Thoracic aorta (tissue), 2 donors: ENCODE measurements around the gene CTSK. TPM values are rescaled to one million over a fixed set of nuclear protein-coding genes. Genes with fewer than 3 reads are reported as not detected.

ENCODE experiments used
- ATAC-seq: fragments of 150-250 bp; one replicate; pipeline ENCODE4 v1.8.0; 2017; ENCODE audit warnings: low read depth; ENCODE audit not compliant: insufficient number of reproducible peaks, low FRiP score
- DNase-seq: peaks from one replicate; pipeline ENCODE4 v3.0.0-alpha.2; 2020; ENCODE audit warnings: low spot score
- H3K27ac ChIP-seq, 2 donors: fragments of 200-600 bp; sonication (generic); 1 replicate in 1 of 2; 2 replicates in 1 of 2; pipeline ENCODE4 v1.5.1; 2016; ENCODE audit warnings: mild to moderate bottlenecking in 2 of 2, moderate library complexity in 2 of 2
- H3K27me3 ChIP-seq: fragments of 200-600 bp; sonication (generic); replicated peaks from 2 replicates; pipeline ENCODE4 v1.6.0; 2016; ENCODE audit warnings: mild to moderate bottlenecking; ENCODE audit not compliant: insufficient read depth
- H3K36me3 ChIP-seq: fragments of 200-600 bp; sonication (generic); one replicate; pipeline ENCODE4 v1.5.1; 2016
- H3K4me1 ChIP-seq, 2 donors: fragments of 200-600 bp; sonication (generic); 1 replicate in 1 of 2; 2 replicates in 1 of 2; pipeline versions ENCODE4 v1.5.1 to v1.6.0; 2016; ENCODE audit warnings: low read depth in 2 of 2, mild to moderate bottlenecking in 1 of 2; ENCODE audit not compliant: control insufficient read depth in 1 of 2
- H3K4me3 ChIP-seq: fragments of 200-600 bp; sonication (generic); 2 replicates; pipeline ENCODE4 v1.5.1; 2016; ENCODE audit warnings: mild to moderate bottlenecking
- H3K9me3 ChIP-seq: fragments of 200-600 bp; sonication (generic); 2 replicates; pipeline ENCODE4 v1.5.1; 2016
- total RNA-seq, 2 donors: library from RNA; depleted of rRNA; stranded (reverse); fragments of >200 nt; gene quantifications; one replicate each; pipeline versions ENCODE4 v1.1.0 to v1.2.3, GENCODE V29; 2016
- TF ChIP-seq, protein P1 (sequence below): fragments of 200-600 bp; sonication (generic); IDR thresholded peaks from one replicate; pipeline ENCODE4 v1.5.1; 2019; ENCODE audit warnings: antibody characterized with exemption

The CTSK gene
- total RNA-seq, 2 donors from 2014 or later = 70.7 to 117 TPM

DNA sequence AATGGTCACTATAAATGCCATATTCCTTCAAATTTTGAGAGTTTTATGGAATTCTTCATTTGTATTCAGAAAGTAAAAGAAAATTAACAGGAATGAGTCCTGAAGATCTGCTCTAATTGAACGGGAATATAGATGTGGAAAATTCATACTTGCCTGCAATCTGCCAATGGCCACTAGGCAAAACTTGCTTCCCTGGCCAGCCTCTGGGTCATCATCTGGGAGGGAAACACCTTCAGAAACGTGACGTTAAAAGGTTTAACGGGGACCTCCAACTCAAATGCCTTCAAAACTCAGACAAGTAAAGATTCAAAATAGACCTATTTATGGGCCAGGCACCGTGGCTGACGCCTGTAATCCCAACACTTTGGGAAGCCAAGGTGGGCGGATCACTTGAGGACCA, 21.7 kb upstream of the CTSK start:
- DNase-seq = no peak
- Histone ChIP-seq H3K4me3 (no peak overlapping the region), H3K4me1 (no peaks in the 10 kb centered on the region), H3K27ac (no peak overlapping the region), H3K36me3 (peaks cover 44% of the 10 kb centered on the region), H3K9me3 (no peaks in the 10 kb centered on the region), H3K27me3 (no peaks in the 10 kb centered on the region)
- ATAC-seq = no peak
- TF ChIP-seq, protein P1, sequence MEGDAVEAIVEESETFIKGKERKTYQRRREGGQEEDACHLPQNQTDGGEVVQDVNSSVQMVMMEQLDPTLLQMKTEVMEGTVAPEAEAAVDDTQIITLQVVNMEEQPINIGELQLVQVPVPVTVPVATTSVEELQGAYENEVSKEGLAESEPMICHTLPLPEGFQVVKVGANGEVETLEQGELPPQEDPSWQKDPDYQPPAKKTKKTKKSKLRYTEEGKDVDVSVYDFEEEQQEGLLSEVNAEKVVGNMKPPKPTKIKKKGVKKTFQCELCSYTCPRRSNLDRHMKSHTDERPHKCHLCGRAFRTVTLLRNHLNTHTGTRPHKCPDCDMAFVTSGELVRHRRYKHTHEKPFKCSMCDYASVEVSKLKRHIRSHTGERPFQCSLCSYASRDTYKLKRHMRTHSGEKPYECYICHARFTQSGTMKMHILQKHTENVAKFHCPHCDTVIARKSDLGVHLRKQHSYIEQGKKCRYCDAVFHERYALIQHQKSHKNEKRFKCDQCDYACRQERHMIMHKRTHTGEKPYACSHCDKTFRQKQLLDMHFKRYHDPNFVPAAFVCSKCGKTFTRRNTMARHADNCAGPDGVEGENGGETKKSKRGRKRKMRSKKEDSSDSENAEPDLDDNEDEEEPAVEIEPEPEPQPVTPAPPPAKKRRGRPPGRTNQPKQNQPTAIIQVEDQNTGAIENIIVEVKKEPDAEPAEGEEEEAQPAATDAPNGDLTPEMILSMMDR = peak; percentile 42

DNA sequence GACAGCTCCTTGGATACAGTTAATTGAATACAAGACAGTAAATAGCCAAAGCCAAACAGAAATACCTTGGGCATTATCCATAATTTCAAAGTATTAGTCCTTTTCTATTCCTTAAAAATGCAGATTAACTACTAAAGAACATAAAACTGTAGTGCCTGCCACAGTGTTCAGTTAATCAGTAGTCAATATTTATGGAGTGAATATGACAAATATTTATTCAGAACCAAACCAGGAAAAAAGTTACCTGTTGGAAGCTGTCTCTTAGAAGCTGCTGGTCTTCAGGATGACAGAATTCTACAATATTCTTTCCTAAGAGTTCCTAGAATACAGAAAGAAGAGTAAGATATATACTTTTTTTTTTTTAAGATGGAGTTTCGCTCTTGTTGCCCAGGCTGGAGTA, 18.2 kb upstream of the CTSK start:
- no peak overlapping the region for H3K4me3 ChIP-seq
- H3K9me3 ChIP-seq = no peaks in the 10 kb centered on the region
- H3K4me1 ChIP-seq = no peaks in the 10 kb centered on the region
- no peak overlapping the region for H3K27ac ChIP-seq
- peaks cover 26% of the 10 kb centered on the region for H3K36me3 ChIP-seq
- DNase-seq (no peak), ATAC-seq (no peak)
- TF ChIP-seq, protein P1 = no peak
- H3K27me3 ChIP-seq = no peaks in the 10 kb centered on the region

DNA sequence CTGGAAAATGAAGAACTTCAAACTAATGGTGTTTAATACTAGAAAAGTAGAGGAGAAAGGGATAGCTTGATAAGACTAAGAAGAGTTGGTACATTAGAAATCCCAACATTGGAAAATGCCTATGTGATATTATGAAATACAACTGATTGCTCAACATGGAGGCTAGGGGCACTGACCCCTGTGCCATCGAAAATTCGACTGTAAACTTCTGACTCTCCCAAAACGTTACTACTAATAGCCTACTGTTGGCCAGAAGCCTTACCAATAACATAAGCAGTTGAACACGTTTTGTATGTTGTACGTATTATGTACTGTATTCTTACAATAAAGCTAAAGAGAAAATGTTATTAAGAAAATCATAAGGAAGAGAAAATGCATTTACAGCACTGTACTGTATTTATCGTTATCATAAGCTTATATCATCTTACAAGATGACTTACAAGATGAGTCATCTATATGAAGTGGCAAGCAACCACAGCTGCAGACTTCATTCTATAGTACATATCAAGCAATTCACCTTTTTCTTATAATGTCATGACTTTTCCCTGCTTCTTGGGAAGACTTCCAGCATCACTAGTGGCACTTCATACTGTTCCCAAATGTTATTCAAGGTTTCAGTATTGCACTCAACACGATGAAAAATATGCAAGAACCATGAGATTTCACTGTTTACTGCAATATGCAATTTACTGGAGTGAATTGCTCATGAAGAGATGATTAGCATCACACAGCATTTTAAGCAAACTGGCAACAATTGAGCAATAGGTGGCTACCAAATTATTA, 12.9 kb upstream of the CTSK start:
- no peak for DNase-seq
- Histone ChIP-seq H3K9me3 (no peaks in the 10 kb centered on the region), H3K27me3 (no peaks in the 10 kb centered on the region), H3K4me3 (no peak overlapping the region), H3K4me1 (no peaks in the 10 kb centered on the region), H3K36me3 (peaks cover 38% of the 10 kb centered on the region), H3K27ac (no peak overlapping the region)
- no peak for ATAC-seq
- TF ChIP-seq, protein P1 = no peak

DNA sequence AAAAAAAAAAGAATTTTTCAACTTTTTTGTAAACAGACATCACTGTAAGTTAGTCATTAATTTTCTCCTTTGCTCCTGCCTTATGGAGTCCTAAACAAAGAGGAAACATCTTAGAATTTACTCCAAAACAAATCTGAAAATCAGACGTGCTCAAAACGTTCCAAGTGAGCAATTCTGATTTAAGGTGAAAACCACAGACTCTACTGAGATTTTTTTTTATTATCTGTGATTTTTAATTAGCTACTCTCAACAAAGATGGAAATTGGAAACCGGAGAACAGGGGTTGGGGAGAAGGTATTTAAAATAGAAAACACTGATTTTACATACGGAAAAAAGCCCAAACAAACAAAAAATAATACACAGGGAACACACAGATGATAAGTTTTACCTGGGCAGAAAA, 7.8 kb upstream of the CTSK start:
- TF ChIP-seq, protein P1 = no peak
- no peaks in the 10 kb centered on the region for H3K9me3 ChIP-seq
- H3K36me3 ChIP-seq = peaks cover 56% of the 10 kb centered on the region
- no peaks in the 10 kb centered on the region for H3K4me1 ChIP-seq
- no peak for ATAC-seq
- no peaks in the 10 kb centered on the region for H3K27me3 ChIP-seq
- no peak for DNase-seq
- no peak overlapping the region for H3K27ac ChIP-seq
- H3K4me3 ChIP-seq = no peak overlapping the region

DNA sequence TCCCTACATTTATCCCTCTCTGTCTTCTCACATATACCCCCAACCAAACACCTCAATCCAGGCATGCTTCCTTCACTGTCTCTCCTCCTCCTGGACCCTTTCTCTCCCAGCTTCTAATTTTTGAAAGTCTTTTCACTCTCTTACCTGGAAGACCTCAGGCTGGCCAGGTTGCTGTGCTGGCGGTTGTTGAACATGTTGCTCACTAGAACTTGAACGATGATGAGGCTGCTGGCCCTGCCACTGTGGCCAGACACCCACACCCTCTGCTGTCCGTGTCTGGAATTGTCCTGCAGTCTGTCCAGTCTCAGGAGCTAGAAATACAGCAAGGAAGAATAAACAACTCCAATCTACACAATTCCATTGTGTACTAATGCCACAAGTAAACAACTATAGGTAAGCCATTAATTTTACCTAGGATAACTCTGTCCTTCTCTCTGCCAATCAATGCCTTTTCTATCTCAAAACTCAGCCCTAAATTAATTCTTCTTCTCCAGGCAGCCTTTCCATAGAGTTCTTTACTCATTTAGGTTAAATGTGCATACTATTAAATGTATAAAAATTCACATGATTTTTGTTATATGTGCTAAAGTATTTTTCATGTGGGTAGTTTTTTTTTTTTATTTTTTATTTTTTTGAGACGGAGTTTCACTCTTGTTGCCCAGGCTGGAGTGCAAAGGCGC, 5.1 kb upstream of the CTSK start:
- no peak overlapping the region for H3K27ac ChIP-seq
- DNase-seq (no peak), ATAC-seq (no peak)
- TF ChIP-seq, protein P1 = peak; percentile 30
- no peaks in the 10 kb centered on the region for H3K9me3 ChIP-seq
- peaks cover 4 to 10% of the 10 kb centered on the region in 2 donors for H3K4me1 ChIP-seq
- no peaks in the 10 kb centered on the region for H3K27me3 ChIP-seq
- H3K36me3 ChIP-seq = peaks cover 47% of the 10 kb centered on the region
- no peak overlapping the region for H3K4me3 ChIP-seq
